ENCODE measurements around the gene TNNT1.

DNA sequence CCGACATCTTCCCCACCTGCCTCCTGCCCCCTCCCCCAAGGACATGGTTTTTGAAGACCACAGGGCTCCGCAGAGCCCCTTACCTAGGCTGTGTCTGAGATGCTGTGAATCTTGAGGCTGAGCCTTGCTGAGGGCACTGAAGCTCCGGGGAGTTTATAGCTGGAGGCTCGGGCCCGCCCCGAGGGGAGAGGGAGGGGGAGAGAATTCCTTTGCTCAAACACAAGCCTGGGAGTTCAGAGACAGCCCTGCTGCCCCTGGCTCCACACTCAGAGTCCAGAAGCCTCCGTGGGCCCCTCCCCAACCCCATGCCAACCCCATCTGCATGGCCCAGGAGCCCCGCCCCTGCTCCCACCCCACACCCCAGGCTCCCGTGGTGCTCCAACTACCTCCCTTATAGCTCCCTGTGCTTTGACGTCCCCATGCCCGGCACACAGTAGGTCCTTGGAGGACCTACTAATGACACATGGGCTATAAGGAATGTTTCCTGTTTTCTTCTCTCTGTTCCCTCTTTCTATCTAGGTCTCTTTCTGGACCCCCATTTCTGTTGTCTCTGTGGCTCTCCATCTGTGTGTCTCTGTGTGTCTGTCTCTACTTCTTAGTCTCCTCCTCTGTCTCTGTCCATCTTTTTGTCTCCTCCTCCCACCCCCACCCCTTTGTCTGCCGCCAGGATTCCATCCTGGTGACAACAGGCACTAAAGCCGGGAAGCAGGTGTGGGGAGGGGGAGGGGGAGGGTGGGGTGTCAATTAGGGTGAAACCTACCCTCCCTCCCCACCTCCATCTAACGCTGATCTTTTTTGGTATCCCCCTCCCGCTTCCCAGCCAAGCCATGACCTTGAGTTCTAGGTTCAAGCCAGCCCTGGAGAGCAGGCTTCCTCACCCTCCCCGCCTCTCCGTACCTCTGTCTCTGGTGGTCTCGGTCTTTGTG lies at the start of gene TNNT1:
- TF ChIP-seq, protein P1, sequence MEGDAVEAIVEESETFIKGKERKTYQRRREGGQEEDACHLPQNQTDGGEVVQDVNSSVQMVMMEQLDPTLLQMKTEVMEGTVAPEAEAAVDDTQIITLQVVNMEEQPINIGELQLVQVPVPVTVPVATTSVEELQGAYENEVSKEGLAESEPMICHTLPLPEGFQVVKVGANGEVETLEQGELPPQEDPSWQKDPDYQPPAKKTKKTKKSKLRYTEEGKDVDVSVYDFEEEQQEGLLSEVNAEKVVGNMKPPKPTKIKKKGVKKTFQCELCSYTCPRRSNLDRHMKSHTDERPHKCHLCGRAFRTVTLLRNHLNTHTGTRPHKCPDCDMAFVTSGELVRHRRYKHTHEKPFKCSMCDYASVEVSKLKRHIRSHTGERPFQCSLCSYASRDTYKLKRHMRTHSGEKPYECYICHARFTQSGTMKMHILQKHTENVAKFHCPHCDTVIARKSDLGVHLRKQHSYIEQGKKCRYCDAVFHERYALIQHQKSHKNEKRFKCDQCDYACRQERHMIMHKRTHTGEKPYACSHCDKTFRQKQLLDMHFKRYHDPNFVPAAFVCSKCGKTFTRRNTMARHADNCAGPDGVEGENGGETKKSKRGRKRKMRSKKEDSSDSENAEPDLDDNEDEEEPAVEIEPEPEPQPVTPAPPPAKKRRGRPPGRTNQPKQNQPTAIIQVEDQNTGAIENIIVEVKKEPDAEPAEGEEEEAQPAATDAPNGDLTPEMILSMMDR (IDR thresholded peaks at IDR 0.05; ENCODE audit: extremely low read depth in 1 of 2, insufficient read depth in 1 of 2, low read depth in 1 of 2, low read length in 2 of 2), result no peak
- TF ChIP-seq POLR2A (IDR thresholded peaks at IDR 0.05; ENCODE audit: low read depth, low read length), result no peak
- no peak for TF ChIP-seq EZH2 (IDR thresholded peaks at IDR 0.05; ENCODE audit: borderline replicate concordance, low read depth, low read length, severe bottlenecking)
- TF ChIP-seq POLR2AphosphoS5 (IDR thresholded peaks at IDR 0.05; ENCODE audit: insufficient read depth, low read depth, low read length), result no peak
- TF ChIP-seq, protein P2, sequence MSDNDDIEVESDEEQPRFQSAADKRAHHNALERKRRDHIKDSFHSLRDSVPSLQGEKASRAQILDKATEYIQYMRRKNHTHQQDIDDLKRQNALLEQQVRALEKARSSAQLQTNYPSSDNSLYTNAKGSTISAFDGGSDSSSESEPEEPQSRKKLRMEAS (IDR thresholded peaks at IDR 0.05; ENCODE audit: insufficient read depth, insufficient read length), result no peak
- TF ChIP-seq FOS (IDR thresholded peaks at IDR 0.05; ENCODE audit: borderline replicate concordance, insufficient read depth, low read length), result no peak
